ENCODE measurements around the gene CUTC.

GRCh38 chr10:99685597-99685967, 46.5 kb upstream of the CUTC start:
- TF ChIP-seq CTCF (conservative IDR thresholded peaks at IDR 0.05 in 1 of 2, IDR thresholded peaks at IDR 0.05 in 1 of 2; ENCODE audit: low read depth in 1 of 2, low read length in 2 of 2) (no peak), EZH2 (IDR thresholded peaks at IDR 0.05; ENCODE audit: low read length, missing control alignments) (no peak)

All from fibroblast of lung (primary cell).